Activated T-helper 2 cell treated with anti-CD3 and anti-CD28 coated beads, Interferon-gamma antibody, Interleukin-2, Interleukin-4, amounts not matched to agents 10 μg/mL and 5 μg/mL and 100 μg/mL, durations not matched to agents 14 hours and 24 hours and 36 hours (primary cell): ENCODE results near the gene ZNF385B. TPM values are rescaled to one million over a fixed set of nuclear protein-coding genes. Genes with fewer than 3 reads are reported as not detected.

Experiments used
- DNase-seq: peaks from one replicate; pipeline ENCODE4 v3.0.0; 2021; ENCODE audit warnings: low spot score
- H3K27ac Mint-ChIP-seq: one replicate; pipeline ENCODE4 v1.8.0; 2021; ENCODE audit warnings: mixed read lengths
- H3K27me3 Mint-ChIP-seq: one replicate; pipeline ENCODE4 v1.8.0; 2021; ENCODE audit warnings: low read depth, mixed read lengths
- H3K36me3 Mint-ChIP-seq: one replicate; pipeline ENCODE4 v1.8.0; 2021; ENCODE audit warnings: low read depth, mixed read lengths
- H3K4me1 Mint-ChIP-seq: one replicate; pipeline ENCODE4 v1.8.0; 2021; ENCODE audit warnings: low read depth, mixed read lengths
- H3K4me3 Mint-ChIP-seq: one replicate; pipeline ENCODE4 v1.8.0; 2021; ENCODE audit warnings: low read depth, mild to moderate bottlenecking, moderate library complexity, mixed read lengths
- H3K9me3 Mint-ChIP-seq: one replicate; pipeline ENCODE4 v1.8.0; 2021; ENCODE audit warnings: mixed read lengths
- intact Hi-C: fragments of 100-400 bp; cut with micrococcal nuclease; formaldehyde crosslinking; loops from one replicate; pipeline ENCODE4 v1.15.1; 2023
- total RNA-seq: library from RNA; stranded (reverse); gene quantifications from 2 replicates; pipeline ENCODE4 v1.2.3, GENCODE V29; 2022

ZNF385B gene
- total RNA-seq, 1 donor from 2014 or later = not detected

DNA sequence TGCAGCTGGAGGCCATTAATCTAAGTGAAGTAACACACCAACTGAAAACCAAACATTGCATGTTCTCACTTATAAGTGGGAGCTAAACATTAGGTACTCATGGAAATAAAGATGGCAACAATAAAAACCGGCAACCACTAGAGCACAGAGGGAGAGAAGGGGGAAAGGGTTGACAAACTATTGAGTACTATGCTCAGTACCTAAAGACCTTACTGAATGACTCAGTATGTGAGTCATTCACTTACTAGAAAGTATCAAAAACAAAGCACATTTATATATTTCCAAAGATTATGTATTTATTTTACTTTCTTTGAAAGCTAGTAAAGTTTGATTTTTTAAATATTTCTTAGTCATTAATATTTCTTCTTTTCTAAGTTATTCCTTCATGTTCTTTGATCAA, 48.9 kb downstream of the ZNF385B start:
- intact Hi-C loops = no loop called here
- DNase-seq = no peak
- H3K27ac Mint-ChIP-seq = no peak overlapping the region
- no peaks in the 10 kb centered on the region for H3K9me3 Mint-ChIP-seq
- no peaks in the 10 kb centered on the region for H3K27me3 Mint-ChIP-seq
- H3K36me3 Mint-ChIP-seq = no peaks in the 10 kb centered on the region
- no peak overlapping the region for H3K4me3 Mint-ChIP-seq
- H3K4me1 Mint-ChIP-seq = no peaks in the 10 kb centered on the region

- no peak overlapping the region for H3K27ac Mint-ChIP-seq
- no peak for DNase-seq
- no peaks in the 10 kb centered on the region for H3K4me1 Mint-ChIP-seq
- H3K4me3 Mint-ChIP-seq = no peak overlapping the region
- H3K36me3 Mint-ChIP-seq = no peaks in the 10 kb centered on the region
- H3K9me3 Mint-ChIP-seq = no peaks in the 10 kb centered on the region
- intact Hi-C loops = no loop called here
- no peaks in the 10 kb centered on the region for H3K27me3 Mint-ChIP-seq
These were observed 50.4 kb downstream of the ZNF385B start for GRCh38 chr2:179811042-179811441.

- Mint-ChIP-seq H3K27ac (no peak overlapping the region), H3K9me3 (no peaks in the 10 kb centered on the region), H3K4me3 (no peak overlapping the region), H3K36me3 (no peaks in the 10 kb centered on the region), H3K4me1 (no peaks in the 10 kb centered on the region), H3K27me3 (no peaks in the 10 kb centered on the region)
- intact Hi-C loops = no loop called here
- DNase-seq = no peak
These were observed 51.8 kb downstream of the ZNF385B start for GRCh38 chr2:179809606-179810005.

DNA sequence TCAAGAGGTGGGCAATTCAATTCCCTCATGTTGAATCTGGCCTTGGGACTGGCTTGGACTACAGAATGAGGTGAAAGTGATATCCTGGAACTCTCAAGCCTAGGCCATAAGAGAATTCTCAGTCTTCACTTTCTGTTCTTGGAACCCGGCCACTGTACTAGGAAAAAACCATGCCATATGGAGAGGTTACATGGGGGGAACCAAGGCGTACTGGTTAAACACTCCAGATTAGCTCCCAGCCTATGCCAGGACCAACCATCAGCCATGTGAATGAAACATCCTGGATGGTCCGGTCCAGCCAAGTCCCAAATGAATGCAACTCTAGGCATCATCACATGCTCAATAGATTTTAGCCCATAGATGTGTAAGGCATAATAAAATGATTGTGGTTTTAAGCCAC, 56.4 kb downstream of the ZNF385B start:
- Mint-ChIP-seq H3K27me3 (no peaks in the 10 kb centered on the region), H3K27ac (no peak overlapping the region), H3K9me3 (no peaks in the 10 kb centered on the region), H3K4me3 (no peak overlapping the region), H3K4me1 (no peaks in the 10 kb centered on the region), H3K36me3 (no peaks in the 10 kb centered on the region)
- no peak for DNase-seq
- intact Hi-C loops = no loop called here

GRCh38 chr2:179804206-179804605, 57.2 kb downstream of the ZNF385B start:
- H3K4me3 Mint-ChIP-seq = no peak overlapping the region
- no peaks in the 10 kb centered on the region for H3K4me1 Mint-ChIP-seq
- H3K27ac Mint-ChIP-seq = no peak overlapping the region
- no peaks in the 10 kb centered on the region for H3K36me3 Mint-ChIP-seq
- no peaks in the 10 kb centered on the region for H3K9me3 Mint-ChIP-seq
- H3K27me3 Mint-ChIP-seq = no peaks in the 10 kb centered on the region
- no peak for DNase-seq
- intact Hi-C loops = no loop called here

DNA sequence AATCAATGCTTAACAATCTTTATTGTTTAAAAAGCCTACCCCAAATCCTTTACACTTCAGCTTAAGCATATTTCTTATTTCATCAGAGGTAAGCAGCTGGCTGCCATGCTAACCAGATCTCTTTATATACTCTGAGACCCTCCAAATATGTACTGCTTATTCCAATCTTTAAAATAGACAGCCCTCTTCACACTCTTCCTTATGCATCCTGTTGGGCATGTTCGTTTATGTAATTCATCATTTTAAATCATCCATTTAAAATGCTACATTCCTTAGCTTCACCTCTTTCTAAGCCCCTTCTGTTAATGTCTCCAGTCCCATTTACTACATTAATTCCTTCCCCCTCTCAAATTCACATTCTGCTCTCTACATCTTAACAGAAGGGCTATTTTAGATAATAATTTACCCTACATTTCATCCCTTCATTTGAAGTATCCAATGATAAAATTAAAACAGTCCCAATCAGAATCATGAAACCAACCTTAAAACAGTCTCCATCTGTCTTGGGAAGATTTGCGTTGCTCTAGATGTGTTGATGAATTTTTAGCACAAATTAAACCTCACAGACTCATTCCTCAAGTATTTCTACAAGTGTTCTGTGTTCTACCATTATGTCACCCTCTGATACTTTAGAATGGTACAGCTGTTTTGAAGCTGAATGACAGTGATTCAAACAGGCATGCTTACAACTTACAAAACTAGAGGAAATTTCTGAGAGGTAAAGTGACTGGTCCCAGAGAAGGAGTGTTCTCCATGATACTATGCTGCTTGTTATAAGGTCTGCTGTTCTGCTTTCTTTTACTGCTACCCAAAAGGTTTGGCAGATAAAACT, 59.1 kb downstream of the ZNF385B start:
- Mint-ChIP-seq H3K4me1 (no peaks in the 10 kb centered on the region), H3K27me3 (no peaks in the 10 kb centered on the region), H3K36me3 (no peaks in the 10 kb centered on the region), H3K4me3 (no peak overlapping the region), H3K27ac (no peak overlapping the region), H3K9me3 (no peaks in the 10 kb centered on the region)
- no peak for DNase-seq
- intact Hi-C loops = no loop called here

GRCh38 chr2:179800776-179801175, 60.6 kb downstream of the ZNF385B start:
- intact Hi-C loops = no loop called here
- Mint-ChIP-seq H3K9me3 (no peaks in the 10 kb centered on the region), H3K27me3 (no peaks in the 10 kb centered on the region)

DNA sequence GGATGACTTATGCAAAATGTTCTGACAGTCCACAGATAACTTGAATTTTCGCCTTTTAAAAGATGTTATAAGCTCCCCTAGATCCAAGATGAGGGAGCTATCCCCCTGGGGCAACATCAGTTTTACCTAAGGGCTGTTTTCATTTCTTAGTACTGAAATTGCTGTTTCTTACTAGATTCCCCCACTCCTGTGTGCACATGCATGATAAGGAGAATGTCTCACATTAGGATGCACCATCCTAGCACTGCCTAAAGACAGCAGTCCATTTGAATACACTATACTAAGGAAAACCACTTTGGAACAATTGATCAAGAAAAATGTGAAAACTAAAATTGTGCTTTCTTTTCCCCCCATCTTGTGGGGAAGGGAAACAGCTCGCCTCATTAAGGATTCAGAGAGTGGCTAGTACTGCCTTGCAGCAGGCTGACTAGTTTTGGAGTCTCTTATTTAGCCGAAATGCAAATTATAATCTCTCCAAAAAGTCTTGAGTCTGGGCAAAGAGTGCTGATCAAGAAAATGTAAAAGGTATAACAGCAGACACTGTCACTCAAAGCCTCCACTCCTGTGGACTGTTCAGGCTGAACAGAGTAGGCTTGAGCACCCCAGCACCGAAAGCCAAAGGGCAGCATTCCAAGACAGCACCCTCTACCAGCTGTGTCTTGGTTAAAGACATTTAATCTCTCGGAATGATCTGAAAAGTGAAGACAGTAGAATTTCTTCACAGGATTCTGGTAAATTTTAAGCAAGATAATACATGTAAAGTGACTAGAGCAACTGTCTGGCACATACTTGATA, 65.0 kb downstream of the ZNF385B start:
- no peaks in the 10 kb centered on the region for H3K4me1 Mint-ChIP-seq
- no peak for DNase-seq
- no peaks in the 10 kb centered on the region for H3K36me3 Mint-ChIP-seq
- intact Hi-C loops = no loop called here
- H3K27ac Mint-ChIP-seq = no peak overlapping the region
- H3K27me3 Mint-ChIP-seq = no peaks in the 10 kb centered on the region
- no peak overlapping the region for H3K4me3 Mint-ChIP-seq
- H3K9me3 Mint-ChIP-seq = no peaks in the 10 kb centered on the region

More at GRCh38 chr2:179800776-179801175, 60.6 kb downstream of the ZNF385B start:
- no peak overlapping the region for H3K4me3 Mint-ChIP-seq
- DNase-seq = no peak
- H3K36me3 Mint-ChIP-seq = no peaks in the 10 kb centered on the region
- no peaks in the 10 kb centered on the region for H3K4me1 Mint-ChIP-seq
- no peak overlapping the region for H3K27ac Mint-ChIP-seq

- Mint-ChIP-seq H3K4me1 (no peaks in the 10 kb centered on the region), H3K9me3 (no peaks in the 10 kb centered on the region), H3K36me3 (no peaks in the 10 kb centered on the region), H3K27ac (no peak overlapping the region), H3K27me3 (no peaks in the 10 kb centered on the region), H3K4me3 (no peak overlapping the region)
- intact Hi-C loops = no loop called here
- no peak for DNase-seq
These were observed 67.5 kb downstream of the ZNF385B start for GRCh38 chr2:179793902-179794301.

DNA sequence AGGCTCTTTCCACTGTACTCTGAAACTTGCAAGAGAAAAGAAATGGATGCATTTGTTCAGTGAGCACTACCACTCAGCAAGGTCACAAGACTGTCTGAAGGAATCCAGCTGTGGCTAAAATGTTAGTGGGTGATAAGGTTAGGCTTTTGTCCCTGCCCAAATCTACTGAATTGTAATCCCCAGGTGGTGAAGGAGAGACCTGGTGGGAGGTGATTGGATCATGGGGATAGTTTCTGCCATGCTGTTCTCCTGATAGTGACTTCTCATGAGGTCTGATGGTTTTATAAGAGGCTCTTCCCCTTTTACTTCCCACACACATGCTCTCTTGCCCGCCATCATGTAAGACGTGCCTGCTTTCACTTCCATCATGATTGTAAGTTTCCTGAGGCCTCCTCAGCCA, 68.2 kb downstream of the ZNF385B start:
- Mint-ChIP-seq H3K36me3 (no peaks in the 10 kb centered on the region), H3K27me3 (no peaks in the 10 kb centered on the region), H3K9me3 (no peaks in the 10 kb centered on the region), H3K4me1 (no peaks in the 10 kb centered on the region), H3K4me3 (no peak overlapping the region), H3K27ac (no peak overlapping the region)
- intact Hi-C loops = no loop called here
- no peak for DNase-seq

DNA sequence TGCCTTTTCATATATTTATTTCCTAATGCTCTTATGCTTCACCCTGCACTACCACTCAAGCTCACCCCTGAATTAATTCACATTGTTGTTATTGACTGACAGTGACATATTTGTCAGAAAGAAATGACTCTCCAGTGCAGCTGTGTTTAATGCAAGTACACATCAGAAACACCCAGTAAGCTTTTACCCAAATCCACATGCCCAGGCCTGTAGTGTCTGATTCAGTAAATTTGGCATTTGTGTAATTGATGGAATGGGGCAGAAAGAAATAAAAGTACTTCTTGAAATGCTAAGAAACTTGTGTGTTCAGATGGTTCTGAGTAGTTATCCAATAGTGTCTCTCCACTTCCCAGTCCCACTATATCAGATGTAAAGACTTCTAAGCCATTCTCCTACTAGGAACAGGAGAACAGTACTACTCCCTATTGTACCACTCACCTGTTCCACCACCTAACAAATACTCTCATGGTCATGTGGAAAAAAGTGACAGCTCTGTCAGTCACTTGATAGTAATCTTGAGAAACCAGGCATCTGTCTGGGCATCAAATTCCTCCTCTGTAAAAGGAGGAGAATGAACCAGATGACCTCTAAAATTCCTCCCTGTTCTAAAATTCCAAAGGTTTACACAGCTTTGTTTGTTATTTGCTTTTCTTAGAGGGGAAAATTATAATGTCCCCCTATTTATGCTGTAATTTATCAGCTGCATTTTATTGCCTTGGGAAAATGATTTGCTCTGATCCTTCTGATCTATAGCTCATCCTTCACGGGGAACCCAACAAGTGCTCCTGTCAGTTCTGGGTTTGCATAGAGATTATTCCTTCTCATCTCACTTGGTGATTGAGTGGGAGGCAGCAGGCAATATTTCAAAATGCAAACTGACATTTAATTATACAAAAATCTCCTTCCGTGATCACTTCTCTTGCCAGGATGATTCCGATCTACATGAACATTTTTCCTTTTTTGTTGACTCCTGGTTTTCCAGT, 70.9 kb downstream of the ZNF385B start:
- Mint-ChIP-seq H3K4me1 (no peaks in the 10 kb centered on the region), H3K4me3 (no peak overlapping the region), H3K9me3 (no peaks in the 10 kb centered on the region), H3K36me3 (no peaks in the 10 kb centered on the region), H3K27me3 (no peaks in the 10 kb centered on the region), H3K27ac (no peak overlapping the region)
- intact Hi-C loops = no loop called here
- no peak for DNase-seq

GRCh38 chr2:179788104-179788503, 73.3 kb downstream of the ZNF385B start:
- no peak for DNase-seq
- H3K4me1 Mint-ChIP-seq = no peaks in the 10 kb centered on the region
- intact Hi-C loops = no loop called here
- H3K9me3 Mint-ChIP-seq = no peaks in the 10 kb centered on the region
- no peaks in the 10 kb centered on the region for H3K36me3 Mint-ChIP-seq
- no peaks in the 10 kb centered on the region for H3K27me3 Mint-ChIP-seq
- H3K4me3 Mint-ChIP-seq = no peak overlapping the region
- no peak overlapping the region for H3K27ac Mint-ChIP-seq
